PC-9 (cell line): ENCODE measurements around the gene AKAP6. TPM values are rescaled to one million over a fixed set of nuclear protein-coding genes. Genes with fewer than 3 reads are reported as not detected.

Source experiments
- BruUV-seq: library from RNA; stranded (reverse); fragments of 400-500 nt; replicated peaks from 2 replicates; lab custom pipeline; 2021; lab: Mats Ljungman, UMichigan
- CTCF ChIA-PET: fragments of 300-600 bp; sonication (Branson Sonifier 250); formaldehyde crosslinking; loops from one replicate; lab custom pipeline; 2022; ENCODE audit warnings: antibody characterized with exemption; lab: Charles Lee
- POLR2A ChIA-PET: fragments of 300-600 bp; sonication (Branson Sonifier 250); formaldehyde crosslinking; loops from one replicate; lab custom pipeline; 2022; ENCODE audit warnings: antibody characterized with exemption; ENCODE audit not compliant: unreplicated experiment; lab: Charles Lee
- DNase-seq, 2 experiments: peaks; one replicate each; pipeline versions ENCODE4 v3.0.0 to v3.0.0-alpha.2; 2015 to 2022; ENCODE audit warnings: mixed read lengths in 1 of 2
- H2AFZ ChIP-seq: fragments of 200-600 bp; sonication (generic); 2 replicates; pipeline ENCODE4 v1.8.1; 2017; ENCODE audit warnings: antibody characterized with exemption
- H3F3A ChIP-seq: fragments of 200-600 bp; sonication (generic); 2 replicates; pipeline ENCODE4 v1.8.1; 2017; ENCODE audit warnings: antibody characterized with exemption, mild to moderate bottlenecking, low read depth; ENCODE audit not compliant: insufficient read depth
- H3K27ac ChIP-seq: fragments of 200-600 bp; sonication (generic); 2 replicates; pipeline ENCODE4 v1.6.1; 2016; ENCODE audit warnings: mixed run types
- H3K27me3 ChIP-seq: fragments of 200-600 bp; sonication (generic); 2 replicates; pipeline ENCODE4 v1.6.1; 2016; ENCODE audit warnings: low read depth, mixed run types; ENCODE audit not compliant: insufficient read depth
- H3K36me3 ChIP-seq: fragments of 200-600 bp; sonication (generic); 2 replicates; pipeline ENCODE4 v1.6.1; 2016; ENCODE audit warnings: low read depth, mixed run types
- H3K4me1 ChIP-seq: fragments of 200-600 bp; sonication (generic); replicated peaks from 2 replicates; pipeline ENCODE4 v1.6.1; 2016; ENCODE audit warnings: mixed run types; ENCODE audit not compliant: insufficient read depth
- H3K4me2 ChIP-seq: fragments of 200-600 bp; sonication (generic); 2 replicates; pipeline ENCODE4 v1.6.1; 2017; ENCODE audit warnings: mixed run types
- H3K4me3 ChIP-seq: fragments of 200-600 bp; sonication (generic); 2 replicates; pipeline ENCODE4 v1.6.1; 2016; ENCODE audit warnings: mixed run types
- H3K79me2 ChIP-seq: fragments of 200-600 bp; sonication (generic); 2 replicates; pipeline ENCODE4 v1.6.1; 2017; ENCODE audit warnings: low read depth, mixed run types
- H3K9me2 ChIP-seq: fragments of 200-600 bp; sonication (generic); 2 replicates; pipeline ENCODE4 v1.8.1; 2017; ENCODE audit warnings: mild to moderate bottlenecking; ENCODE audit not compliant: insufficient read depth
- H3K9me3 ChIP-seq: fragments of 200-600 bp; sonication (generic); 2 replicates; pipeline ENCODE4 v1.8.1; 2016; ENCODE audit warnings: low read depth; ENCODE audit not compliant: insufficient read depth
- H4K20me1 ChIP-seq: fragments of 200-600 bp; sonication (generic); 2 replicates; pipeline ENCODE4 v1.8.1; 2017; ENCODE audit not compliant: insufficient read depth
- CTCF ChIP-seq: fragments of 200-600 bp; sonication (generic); conservative IDR thresholded peaks from 2 replicates; pipeline ENCODE4 v1.6.1; 2017; ENCODE audit warnings: mixed run types, antibody characterized with exemption, mild to moderate bottlenecking, moderate library complexity
- EZH2 ChIP-seq: fragments of 200-600 bp; sonication (generic); IDR thresholded peaks from 2 replicates; pipeline ENCODE4 v1.8.0; 2017; ENCODE audit warnings: antibody characterized with exemption, low read depth
- intact Hi-C: fragments of 100-400 bp; cut with micrococcal nuclease; formaldehyde crosslinking; loops from one replicate; pipeline ENCODE4 v1.10.0; 2022; ENCODE audit not compliant: unreplicated experiment
- total RNA-seq: library from RNA; stranded (reverse); gene quantifications from 2 replicates; pipeline ENCODE4 v1.2.3, GENCODE V29; 2021

AKAP6 gene
- total RNA-seq, 1 experiment from 2014 or later, result 2.8 TPM

- no peaks in the 10 kb centered on the region for H3K79me2 ChIP-seq
- H3K4me3 ChIP-seq, result no peak overlapping the region
- H3K9me3 ChIP-seq, result no peaks in the 10 kb centered on the region
- no peaks in the 10 kb centered on the region for H3K36me3 ChIP-seq
- no peak overlapping the region for H3K4me2 ChIP-seq
- H3K4me1 ChIP-seq, result no peaks in the 10 kb centered on the region
- no peaks in the 10 kb centered on the region for H3F3A ChIP-seq
- H3K27ac ChIP-seq, result no peak overlapping the region
- ChIA-PET CTCF (no interaction called here), POLR2A (no interaction called here)
- H2AFZ ChIP-seq, result no peak overlapping the region
- no peaks in the 10 kb centered on the region for H4K20me1 ChIP-seq
- no peaks in the 10 kb centered on the region for H3K9me2 ChIP-seq
- no peaks in the 10 kb centered on the region for H3K27me3 ChIP-seq
- TF ChIP-seq CTCF, result no peak
- TF ChIP-seq EZH2, result no peak
- BruUV-seq, result no TSS peak
- DNase-seq, result no peak
- intact Hi-C loops, result no loop called here
Observed at GRCh38 chr14:32633930-32634329, 304.8 kb downstream of the AKAP6 start.

DNA sequence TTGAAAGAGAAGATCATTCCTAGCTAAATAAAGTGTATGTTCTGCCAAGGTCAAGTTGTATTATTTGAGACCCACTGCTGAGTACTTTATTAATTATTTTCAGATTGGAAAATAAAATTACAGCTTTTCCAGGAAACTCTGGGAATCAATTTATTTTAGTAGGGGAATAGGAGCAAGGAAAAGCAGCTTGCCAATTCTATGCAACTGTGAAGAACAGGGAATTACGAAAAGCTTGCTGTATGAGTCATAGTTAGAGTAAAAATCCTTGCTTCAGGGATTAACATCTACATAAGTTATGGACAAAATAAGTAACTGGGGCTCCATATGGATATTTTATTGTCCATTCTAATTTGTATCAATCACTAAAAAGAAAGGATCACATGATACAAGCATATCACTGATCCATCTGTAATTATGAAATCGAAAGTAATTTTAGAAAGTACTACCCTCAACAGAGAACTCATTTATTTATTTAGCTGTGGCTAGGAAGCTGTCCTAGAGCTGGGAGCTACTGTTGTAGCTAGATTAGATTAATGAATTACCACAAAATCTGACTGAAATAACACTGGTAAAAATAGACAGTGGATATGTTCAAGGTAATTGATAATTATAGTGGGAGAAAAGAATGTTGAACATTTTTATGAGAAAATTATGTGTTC lies 306.1 kb downstream of the AKAP6 start:
- H3K36me3 ChIP-seq, result no peaks in the 10 kb centered on the region
- H3K4me2 ChIP-seq, result peak overlapping the region; percentile 34; the same call in 1 of the 2 replicates
- H3F3A ChIP-seq, result no peaks in the 10 kb centered on the region
- H2AFZ ChIP-seq, result no peak overlapping the region
- no peak for DNase-seq
- H3K27ac ChIP-seq, result no peak overlapping the region
- no peak overlapping the region for H3K4me3 ChIP-seq
- H3K4me1 ChIP-seq, result no peaks in the 10 kb centered on the region
- no TSS peak for BruUV-seq
- POLR2A ChIA-PET, result no interaction called here
- H3K27me3 ChIP-seq, result no peaks in the 10 kb centered on the region
- no peaks in the 10 kb centered on the region for H3K9me2 ChIP-seq
- intact Hi-C loops, result no loop called here
- no peaks in the 10 kb centered on the region for H4K20me1 ChIP-seq
- H3K79me2 ChIP-seq, result no peaks in the 10 kb centered on the region
- CTCF ChIA-PET, result no interaction called here
- TF ChIP-seq EZH2 (no peak), CTCF (no peak)
- H3K9me3 ChIP-seq, result no peaks in the 10 kb centered on the region

- ChIA-PET CTCF (no interaction called here), POLR2A (no interaction called here)
- no peaks in the 10 kb centered on the region for H3K79me2 ChIP-seq
- H2AFZ ChIP-seq, result no peak overlapping the region
- no peak for DNase-seq
- TF ChIP-seq CTCF, result no peak
- TF ChIP-seq EZH2, result no peak
- no peaks in the 10 kb centered on the region for H3K27me3 ChIP-seq
- H3K4me1 ChIP-seq, result no peaks in the 10 kb centered on the region
- no peaks in the 10 kb centered on the region for H4K20me1 ChIP-seq
- no peaks in the 10 kb centered on the region for H3K36me3 ChIP-seq
- no peak overlapping the region for H3K4me2 ChIP-seq
- BruUV-seq, result no TSS peak
- intact Hi-C loops, result no loop called here
- H3K4me3 ChIP-seq, result no peak overlapping the region
- no peaks in the 10 kb centered on the region for H3K9me3 ChIP-seq
- no peak overlapping the region for H3K27ac ChIP-seq
- H3F3A ChIP-seq, result no peaks in the 10 kb centered on the region
- H3K9me2 ChIP-seq, result no peaks in the 10 kb centered on the region
Observed at GRCh38 chr14:32637582-32637981, 308.5 kb downstream of the AKAP6 start.
